Activated naive CD4-positive, alpha-beta T cell treated with Interleukin-2 at 50 U/mL for 16 hours (primary cell): ENCODE data around the gene TMEM198.

Experiments
- DNase-seq: peaks from one replicate; pipeline ENCODE4 v3.0.0-alpha.2; 2020

The TMEM198 gene

DNA sequence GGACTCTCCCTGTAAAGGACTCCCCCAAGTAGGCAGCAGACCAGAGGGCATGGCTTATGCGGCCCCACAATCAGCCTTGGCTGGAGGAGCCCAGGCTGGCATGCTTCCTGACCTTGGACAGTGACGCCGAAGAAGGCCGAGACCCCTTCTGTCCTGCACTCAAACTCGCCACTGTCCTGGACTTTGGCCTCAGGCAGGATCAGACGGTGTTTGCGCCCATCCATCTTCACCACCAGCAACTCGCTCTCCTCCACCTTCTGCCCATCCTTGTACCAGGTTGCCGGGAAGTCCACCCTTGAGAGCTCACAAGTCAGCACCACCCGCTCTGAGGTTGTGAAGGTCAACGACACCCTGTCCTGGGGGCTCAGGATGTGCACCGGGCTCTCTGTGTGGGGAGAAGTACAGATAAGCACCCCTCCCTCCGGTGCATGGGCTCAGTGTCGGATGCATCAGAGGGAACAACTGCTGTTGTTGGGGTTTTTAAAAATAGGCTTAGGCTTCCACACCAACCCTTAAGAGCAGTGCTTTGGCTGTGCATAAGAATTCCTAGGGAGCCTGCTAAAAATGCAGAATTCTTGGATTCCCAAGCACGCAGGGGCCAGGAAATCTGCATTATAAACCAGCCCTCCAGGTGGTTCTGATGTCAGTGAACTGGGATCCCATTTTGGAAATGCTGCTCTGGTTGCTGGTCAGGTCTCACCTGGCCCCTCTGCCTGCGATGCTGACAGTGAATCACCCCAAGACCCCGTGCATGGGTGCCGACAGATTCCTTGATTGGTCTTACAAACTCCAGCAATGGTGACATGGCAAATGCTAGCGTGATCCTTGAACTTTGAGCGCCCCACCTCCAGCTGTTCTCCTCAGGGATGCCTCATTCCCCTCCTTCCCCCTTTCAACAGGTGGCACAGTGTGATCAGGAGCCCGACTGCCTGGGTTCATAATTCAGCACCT is 21.6 kb downstream of the TMEM198 start:
- DNase-seq: no peak

DNA sequence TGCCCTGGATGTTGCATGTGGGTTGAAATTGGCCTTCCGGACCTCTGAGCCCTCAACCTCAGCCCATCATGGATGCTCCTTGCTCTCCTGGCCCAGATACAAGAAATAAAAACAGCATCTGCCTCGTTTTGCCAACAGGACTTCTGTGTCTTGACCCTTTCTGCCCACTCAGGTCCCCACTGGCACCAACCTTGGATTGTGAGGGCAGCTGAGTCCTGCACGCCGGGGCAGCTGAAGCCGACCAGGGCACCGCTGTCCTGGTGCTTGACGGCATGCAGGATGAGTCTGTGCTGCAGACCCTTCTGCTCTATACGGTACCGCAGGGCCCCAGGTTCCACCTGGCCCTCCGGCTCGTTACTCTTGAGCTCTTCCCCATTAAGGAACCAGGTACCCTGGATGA is 22.8 kb downstream of the TMEM198 start:
- DNase-seq: no peak

DNA sequence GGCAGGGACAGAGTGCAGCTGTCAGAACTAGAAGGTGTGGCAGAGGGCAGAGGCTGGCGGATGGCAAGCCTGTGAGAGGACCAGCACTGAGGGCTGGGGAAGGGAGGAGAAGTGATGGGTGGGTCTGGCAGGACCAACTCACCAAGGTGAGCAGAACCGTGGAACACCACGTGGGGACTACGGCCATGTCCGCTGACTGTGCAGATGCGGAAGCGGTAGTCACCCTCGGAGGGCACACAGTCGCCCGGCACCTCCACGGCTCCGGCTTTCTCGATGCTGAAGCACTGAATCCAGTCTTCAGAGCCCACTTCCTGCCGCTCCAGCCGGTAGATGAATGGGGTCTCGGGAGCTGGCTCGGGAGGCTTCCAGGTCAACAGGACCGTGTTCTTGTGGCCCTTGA is 23.3 kb downstream of the TMEM198 start:
- no peak for DNase-seq

DNA sequence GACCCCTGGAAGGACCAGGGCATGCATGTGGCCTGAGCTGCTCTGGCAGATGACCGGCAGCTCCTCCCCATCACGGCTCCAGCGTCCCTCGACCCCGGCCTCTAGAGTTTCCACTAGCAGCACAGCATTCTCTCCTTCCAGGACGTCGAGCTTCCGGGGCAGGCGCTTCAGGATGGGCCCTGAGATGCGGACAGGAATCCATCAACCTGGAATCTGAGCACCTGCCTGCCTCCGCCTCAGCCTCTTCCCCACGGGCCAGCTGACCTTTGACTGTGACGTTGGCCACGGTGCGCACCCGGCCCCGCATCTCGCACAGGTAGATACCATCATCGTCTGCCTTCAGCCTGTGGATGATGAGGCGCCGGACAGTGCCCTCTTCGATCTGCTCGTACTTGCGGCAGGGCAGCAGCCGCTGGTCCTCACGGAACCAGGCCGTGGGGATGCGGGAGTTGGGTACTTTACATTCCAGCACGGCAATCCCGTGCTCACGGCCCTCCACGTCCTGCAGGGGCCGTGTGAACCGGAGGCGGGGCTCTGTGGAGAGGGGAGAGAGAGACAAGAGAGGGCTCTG is 24.0 kb downstream of the TMEM198 start:
- DNase-seq: no peak

DNA sequence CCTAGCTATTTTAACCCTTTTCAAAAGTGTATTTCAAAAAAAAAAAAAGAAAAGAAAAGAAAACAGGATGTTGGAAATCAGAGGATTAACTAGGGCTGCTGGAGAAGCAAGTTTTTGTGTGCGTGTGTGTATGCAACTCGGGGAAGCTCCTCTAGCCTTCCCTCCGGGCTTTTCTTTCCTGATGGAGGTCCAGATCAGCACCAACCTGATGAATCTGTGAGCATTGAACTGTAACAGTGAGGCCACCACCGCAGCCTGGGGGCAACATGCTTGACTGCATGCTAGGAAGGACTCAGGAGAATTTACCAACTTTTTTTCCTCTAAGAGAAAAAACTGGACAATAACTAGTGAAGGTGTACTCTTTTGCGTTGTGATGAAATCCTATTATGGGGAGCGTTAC is 25.2 kb downstream of the TMEM198 start:
- DNase-seq: no peak

DNA sequence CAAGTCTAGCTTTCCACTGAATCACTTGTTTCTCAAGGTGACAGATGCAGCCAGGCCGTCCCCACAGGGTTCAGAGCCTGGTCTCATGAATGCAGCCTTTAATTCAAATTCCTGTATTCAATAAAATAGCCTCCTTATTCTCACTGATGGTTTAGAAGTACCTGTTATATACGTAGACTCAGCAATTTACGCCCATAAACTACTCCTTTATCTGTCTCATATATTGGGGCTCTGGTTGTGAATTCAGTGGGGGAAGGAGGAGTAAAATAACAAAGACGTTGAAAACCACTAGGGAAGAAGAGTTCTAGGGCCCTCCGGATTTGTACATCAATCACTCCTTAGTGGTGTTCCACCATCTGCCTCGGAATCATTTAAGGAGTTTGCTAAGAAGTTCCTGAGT is 25.8 kb downstream of the TMEM198 start:
- DNase-seq: no peak

DNA sequence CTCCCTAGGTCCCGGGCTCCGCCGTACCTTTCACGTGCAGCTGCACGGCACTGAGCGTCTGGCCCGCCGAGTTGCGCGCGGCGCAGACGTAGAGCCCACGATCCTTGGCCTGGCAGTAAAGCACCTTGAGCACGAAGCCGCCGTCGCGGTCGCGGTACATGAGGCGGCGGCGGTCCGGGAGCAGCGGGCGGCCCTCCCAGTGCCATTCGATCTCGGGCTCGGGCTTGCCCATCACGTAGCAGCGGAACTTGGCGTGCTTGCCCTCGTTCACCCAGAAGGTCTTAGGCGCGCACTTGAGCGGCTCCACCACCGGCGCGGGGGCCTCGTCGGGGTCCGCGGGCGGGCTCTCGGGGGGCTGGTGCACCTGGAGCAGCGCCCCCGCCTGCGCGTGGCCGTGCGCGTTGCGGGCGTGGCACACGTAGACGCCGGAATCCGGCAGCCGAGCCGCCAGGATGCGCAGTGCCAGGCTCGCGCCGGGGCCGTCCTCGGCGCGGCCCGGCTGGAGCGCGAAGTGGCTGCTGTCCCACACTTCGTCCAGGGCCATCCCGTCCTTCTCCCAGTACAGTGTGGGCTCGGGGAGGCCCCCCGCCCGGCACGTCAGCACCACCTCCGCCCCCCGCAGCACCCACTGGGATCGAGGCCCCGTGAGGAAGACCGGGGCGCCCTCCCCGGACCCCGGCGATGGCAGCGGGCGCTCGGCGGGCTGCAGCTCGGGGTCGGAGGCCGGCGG is 26.5 kb downstream of the TMEM198 start:
- DNase-seq: no peak

DNA sequence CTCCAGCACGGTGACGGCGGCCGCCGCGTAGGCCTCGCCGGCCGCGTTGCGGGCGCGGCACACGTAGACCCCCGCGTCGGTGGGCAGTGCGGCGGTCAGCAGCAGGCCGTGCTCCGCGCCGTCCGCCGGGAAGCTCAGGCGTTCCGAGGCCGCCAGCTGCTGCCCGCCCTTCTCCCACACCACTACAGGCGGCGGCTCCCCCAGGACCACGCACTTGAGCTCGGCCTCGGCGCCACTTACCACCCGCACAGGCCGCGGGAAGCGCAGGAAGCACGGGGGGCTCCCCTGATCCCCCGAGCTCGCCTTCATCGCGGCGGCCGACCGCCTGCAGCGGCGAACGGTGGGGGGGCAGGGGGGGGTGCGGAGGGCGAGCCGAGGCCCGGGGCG is 27.1 kb downstream of the TMEM198 start:
- no peak for DNase-seq

DNA sequence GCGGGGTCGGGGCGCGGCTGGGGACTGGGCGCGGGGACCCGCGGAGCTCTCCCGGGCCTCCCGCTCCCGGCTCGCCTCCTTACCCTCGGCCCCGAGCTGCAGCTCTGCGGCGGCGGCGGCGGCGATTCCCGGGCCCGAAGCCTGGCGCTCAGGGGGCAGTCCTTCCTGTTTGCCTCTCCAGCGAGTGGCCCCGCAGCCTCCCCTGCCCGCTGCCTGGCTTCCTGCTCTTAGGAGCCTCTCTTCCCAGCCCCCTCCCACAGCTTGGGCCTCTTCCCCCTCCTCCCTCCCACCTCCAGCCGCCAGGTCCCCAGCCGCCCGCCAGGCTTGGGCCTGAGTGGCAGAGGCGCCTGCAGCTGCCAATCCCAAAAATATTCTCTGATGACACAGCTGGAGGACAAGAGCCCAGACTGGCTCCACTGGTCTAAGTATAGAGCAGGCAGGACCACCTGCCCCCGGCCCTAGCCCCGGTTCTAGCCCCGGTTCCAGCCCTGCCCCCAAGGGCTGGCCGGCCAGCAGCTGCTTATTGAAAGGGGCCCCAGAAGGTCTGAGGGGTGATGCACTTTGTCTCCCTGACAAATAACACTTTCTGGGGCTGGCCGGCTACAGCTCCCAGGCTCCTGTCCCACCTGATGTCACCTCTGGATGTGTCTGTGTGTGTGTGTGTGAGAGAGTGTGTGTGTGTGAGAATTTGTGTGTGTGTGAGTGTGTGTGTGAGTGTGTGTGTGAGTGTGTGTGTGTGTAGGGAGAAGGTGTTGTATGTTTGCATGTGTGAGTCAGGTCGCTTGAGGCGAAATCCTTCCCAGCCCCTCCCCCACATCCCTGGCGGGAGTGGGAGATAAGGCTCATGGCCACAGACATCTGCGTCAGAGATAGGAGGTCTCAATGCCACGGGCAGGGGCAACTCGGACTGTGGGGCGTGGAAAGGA is 27.7 kb downstream of the TMEM198 start, which contains the start of gene OBSL1:
Gene OBSL1 (minus strand): TSS at position 229 of the 926 bp plus-strand sequence. CDS start 307 bp downstream, outside the sequence.
- no peak for DNase-seq

DNA sequence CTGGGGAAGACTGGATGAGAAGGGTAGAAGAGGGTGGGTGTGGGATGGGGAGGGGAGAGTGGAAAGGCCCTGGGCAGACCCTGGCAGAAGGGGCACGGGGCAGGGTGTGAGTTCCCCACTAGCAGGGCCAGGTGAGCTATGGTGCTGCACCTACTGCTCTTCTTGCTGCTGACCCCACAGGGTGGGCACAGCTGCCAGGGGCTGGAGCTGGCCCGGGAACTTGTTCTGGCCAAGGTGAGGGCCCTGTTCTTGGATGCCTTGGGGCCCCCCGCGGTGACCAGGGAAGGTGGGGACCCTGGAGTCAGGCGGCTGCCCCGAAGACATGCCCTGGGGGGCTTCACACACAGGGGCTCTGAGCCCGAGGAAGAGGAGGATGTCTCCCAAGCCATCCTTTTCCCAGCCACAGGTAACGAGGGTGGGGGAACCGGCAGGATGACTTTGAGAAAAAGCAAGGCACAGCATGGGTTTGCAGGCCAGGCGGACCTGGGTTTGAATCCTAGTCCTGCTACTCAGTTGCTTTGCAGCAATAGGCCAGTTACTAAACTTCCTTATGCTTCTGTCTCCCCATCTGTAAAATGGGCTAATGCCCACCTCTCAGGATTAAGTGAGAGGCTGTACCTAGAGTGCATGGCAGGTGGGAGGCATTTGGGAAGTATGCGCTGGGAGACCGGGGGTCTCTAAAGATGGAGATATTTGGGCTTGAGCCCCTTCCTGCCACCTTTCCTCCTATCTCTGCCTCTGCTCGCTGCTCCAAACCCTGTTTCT is 28.6 kb downstream of the TMEM198 start, which contains the start of gene INHA:
Gene INHA (plus strand): TSS at position 74 of the 765 bp plus-strand sequence. CDS start 65 bp downstream, at position 139.
- DNase-seq: no peak

DNA sequence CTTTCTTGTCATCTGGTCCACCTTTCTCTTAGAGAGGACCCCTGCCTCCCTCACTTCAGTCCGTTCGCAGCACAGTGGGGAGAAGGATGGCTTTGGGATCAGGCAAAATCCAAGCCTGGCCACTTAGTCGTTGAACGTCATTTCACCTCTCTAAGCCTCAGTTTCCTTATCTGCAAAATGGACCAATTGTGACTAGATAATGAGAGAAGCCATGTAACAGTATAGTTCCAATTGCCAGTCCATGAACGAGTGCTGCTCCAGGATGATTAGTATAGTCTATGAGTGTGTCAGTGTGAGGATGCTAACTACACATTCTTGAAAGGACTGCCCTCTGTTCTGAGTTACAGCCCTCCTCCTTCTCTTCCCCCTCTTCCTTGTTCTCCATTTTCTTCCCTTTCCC is 29.3 kb downstream of the TMEM198 start:
- no peak for DNase-seq

DNA sequence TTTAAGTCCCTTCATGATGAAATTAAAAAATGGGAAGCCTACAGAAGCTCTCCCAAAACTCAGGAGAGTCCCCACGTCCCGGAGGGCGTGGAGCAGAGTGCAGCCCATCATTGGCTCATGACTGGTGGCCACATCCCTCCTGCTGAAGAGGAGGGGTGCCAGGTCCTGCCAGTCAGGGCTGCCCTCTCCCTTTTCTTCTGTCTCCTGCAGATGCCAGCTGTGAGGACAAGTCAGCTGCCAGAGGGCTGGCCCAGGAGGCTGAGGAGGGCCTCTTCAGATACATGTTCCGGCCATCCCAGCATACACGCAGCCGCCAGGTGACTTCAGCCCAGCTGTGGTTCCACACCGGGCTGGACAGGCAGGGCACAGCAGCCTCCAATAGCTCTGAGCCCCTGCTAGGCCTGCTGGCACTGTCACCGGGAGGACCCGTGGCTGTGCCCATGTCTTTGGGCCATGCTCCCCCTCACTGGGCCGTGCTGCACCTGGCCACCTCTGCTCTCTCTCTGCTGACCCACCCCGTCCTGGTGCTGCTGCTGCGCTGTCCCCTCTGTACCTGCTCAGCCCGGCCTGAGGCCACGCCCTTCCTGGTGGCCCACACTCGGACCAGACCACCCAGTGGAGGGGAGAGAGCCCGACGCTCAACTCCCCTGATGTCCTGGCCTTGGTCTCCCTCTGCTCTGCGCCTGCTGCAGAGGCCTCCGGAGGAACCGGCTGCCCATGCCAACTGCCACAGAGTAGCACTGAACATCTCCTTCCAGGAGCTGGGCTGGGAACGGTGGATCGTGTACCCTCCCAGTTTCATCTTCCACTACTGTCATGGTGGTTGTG is 30.9 kb downstream of the TMEM198 start:
- DNase-seq: no peak

DNA sequence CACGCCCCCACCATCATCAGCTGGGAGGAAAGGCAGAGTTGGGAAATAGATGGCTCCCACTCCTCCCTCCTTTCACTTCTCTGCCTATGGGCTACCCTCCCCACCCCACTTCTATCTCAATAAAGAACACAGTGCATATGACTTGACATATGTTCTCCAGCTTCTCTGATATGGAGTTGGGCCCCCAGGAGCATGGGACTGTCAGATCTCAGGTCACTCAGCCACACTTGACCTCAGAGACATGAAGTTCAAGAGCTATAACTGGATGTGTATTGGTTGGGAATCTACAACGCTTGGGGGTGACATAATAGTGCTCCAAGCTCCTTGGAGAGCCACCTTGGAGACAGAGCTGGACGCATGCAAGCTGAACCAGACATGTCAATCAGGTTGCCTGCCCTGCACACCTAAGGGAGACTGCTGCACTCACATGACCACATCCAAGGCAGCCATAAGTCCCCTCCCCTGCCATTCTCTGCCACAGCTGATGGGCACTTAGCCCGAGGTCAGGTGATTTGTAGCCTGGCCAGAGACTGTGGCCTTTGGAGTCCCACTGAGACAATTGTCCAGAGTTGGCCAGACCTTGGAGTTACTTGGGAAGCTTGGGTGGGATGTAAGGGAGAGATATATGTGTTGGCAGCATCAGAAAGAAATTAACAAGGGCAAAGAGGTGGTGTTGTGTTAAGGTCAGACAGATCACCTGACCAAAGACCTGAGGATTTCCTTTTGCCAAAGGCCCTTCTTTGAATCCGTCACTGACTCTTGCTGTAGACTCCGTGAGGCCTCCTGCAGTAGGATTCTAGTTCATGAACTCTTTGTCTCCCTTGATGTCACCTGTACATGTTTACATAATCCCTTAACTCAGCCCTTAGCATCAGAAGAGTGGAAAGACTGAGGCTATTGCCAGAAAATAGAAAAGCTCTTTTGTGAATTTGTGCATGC is 32.0 kb downstream of the TMEM198 start:
- DNase-seq: no peak

DNA sequence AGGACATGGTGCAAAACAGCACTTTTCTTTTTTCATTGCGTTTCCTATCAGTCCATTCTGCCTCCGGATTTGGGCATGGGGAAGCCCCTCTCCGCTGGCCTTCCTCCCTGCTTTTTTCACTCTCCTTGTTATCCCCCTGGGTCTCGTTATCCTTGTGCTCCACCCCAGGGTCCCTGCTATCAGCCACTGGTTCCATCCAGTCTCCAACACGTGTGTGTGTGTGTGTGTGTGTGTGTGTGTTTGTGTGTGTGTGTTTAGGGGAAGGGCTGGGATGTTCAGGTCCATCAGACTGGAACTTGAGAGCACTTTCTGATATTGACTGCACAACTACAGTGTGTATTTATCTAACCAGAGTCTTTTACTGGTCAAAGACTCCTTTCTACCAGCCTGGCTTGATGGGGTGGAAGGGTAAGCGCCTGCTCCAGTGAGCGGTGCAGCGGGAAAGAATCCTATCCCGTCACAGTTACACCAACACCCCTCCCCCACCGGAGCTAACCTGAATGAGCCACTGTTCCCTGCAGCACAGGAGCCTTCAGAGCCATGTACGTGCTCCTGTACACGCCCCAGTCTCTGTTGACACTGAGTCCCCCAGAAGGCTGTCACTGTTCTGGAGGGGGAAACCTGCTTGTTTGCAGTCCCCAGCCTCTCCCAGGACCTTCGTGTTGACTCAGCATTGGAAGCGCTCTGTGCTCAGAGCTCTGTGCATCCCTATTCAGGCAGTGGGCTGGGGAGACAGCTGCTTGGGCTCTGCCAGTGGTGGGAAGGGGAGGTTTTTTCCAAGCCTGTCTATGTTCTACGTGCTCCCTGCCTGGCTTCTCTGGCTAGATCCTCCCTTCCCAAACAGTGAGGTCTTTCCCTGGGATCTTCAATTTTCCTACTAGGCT is 32.9 kb downstream of the TMEM198 start:
- DNase-seq: no peak

DNA sequence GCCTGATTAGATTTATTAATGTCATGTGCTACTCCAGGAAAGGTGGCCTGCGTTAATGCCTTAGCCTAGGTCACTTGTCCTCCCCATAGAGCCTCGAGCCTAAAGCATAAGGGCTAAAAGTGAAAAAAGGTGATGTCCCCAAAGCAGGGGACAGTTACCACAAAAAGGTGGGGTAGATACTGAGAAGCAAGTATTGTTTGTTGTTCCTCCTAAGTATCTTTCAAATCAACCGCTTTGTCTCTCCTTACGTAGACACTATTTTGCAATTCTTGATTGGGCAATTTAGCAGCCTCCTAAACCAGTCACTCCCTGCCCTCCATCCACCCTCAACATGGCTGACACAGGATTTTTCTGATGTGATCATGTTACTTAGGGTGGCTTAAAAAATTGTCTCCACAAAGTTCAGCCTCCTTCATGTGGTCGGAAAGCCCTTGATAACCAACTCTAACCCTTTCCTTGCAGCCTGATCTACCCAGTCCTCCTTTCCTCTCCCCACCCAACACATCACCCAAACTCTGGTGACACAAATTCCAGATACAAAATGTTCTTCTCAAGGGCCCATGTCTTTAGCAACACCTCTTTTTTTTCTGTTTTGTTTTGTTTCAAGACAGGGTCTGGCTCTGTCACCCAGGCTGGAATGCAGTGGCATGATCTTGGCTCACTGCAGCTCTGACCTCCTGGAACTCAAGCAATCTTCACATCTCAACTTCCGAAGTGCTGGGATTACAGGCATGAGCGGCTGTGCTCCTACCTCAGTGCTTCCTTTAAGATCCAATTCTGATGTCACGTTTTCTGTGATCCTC is 35.2 kb downstream of the TMEM198 start:
- no peak for DNase-seq

DNA sequence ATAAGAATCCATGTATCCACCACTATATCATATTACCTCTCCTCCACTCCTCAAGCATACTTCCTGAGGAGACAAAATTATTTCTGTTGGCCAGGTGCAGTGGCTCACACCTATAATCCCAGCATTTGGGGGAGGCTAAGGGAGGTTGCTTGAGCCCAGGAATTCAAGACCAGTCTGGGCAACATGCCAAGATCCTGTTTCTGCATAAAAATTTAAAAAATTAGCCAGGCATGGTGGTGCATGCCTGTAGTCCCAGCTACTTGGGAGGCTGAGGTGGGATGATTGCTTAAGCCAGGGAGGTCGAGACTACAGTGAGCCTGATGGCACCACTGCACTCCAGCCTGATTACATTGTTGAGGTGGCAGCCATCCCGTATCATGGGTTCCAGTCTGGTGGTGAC is 37.5 kb downstream of the TMEM198 start:
- no peak for DNase-seq

DNA sequence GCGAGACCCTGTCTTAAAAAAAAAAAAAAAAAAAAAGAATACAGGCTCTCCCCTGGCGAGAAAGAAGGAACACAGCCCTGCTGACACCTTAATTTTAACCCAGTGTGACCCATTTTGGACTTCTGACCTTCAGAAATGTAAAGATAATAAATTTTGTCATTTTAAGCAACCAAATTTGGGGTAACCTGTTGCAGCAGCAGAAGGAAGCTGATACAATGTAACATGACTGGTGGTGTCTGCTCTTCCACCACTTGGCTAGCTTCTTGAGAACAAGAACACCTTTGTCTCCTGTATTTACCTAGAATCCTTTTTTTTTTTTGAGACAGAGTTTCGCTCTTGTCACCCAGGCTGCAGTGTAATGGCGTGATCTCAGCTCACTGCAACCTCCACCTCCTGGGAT is 47.3 kb downstream of the TMEM198 start:
- no peak for DNase-seq

DNA sequence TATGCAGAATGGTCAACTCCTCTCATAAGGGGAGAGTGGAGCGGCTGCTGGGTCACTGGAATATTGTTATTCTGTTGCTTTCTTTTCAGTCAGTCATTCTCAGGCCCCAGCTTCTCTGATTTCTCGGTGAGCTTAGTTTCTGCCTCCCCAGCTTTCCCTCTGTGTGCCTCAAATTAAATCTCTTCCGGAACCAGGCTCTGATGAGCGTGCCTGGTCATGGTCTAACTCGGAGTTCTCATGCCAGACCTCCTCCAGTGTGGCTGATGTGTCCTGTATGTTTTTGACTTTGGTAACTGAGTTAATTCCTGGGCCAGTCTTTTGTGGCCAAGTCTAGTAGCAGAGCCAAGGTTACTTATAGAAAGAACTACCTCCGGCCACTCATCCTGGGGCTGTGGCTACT is 48.9 kb downstream of the TMEM198 start:
- no peak for DNase-seq
